ENCODE data around the gene ANKMY2.
A peak's percentile ranks its signal among the peaks of the same experiment; 100 is the strongest.
"Not testable (repeated sequence)": the region's sequence is repeated elsewhere in the genome, so short reads cannot be mapped to it uniquely, and the experiment has no call there.

The ANKMY2 gene
- 13.0 to 50.0 (median 33.2) reads per million in 18 experiments for total RNA-seq

DNA sequence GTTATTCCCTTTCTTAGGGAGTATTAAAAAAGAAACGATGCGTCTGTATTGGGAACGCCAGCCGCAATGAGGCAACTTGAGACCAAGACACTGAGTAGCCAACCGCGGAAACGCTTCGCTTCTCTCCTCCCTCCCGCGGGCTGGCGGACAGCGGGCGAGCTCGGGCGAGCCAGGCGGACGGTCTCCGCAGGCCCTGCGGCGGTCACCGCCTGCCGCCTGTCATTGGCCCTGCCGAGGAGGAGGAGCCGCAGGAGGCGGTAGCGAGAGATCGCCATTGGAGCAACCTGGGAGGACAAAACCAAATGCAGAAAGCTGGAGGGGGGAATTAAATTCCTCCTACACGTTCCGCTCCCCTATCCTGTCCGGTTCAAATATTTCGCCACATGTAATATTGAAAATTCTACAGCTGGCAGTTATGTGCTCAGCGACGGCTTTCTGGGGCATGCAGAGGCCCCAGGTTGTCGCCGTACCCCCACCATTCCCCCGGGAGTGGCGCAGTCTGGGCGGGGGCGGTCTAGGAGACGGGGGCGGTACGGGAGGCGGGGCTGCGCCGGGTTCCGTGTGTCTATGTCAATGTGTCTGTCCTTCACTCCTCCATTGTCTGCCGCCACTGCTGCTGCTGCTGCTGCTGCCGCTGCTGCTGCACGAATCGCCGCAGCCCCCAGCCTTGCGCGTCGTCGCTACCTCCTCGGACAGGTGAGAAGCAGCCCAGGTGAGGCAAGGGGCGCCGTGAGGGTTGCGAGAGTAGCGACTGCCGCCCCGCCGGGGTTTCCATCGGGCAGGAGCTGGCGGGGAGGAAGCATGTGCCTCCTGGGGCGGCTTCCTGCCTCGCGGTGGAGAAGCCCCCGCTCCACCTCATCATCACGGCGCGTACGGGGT is at the start of gene ANKMY2, which contains the start of gene BZW2:
Gene ANKMY2, minus strand, starts transcription at position 162 of the 879 bp plus-strand sequence. CDS start 181 bp downstream, outside the sequence.
Gene BZW2, plus strand, starts transcription at position 589 of the 879 bp plus-strand sequence. CDS start 19,263 bp downstream, outside the sequence.
- DNase-seq: peak; percentile 96 to 98

DNA sequence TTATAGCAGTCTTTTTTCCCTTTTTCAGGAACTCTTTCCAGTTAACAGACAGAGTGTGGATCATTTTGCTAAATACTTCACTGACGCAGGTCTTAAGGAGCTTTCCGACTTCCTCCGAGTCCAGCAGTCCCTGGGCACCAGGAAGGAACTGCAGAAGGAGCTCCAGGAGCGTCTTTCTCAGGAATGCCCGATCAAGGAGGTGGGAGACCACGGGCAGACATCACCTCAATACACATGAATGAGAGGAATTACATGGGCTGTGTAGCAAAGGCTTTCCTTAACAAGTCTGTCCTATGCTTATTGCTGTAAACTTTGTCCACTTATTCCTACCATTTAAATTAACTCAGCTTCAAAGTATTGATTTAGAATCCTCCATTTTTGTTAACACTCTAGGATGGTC is 49.3 kb upstream of the ANKMY2 start:
- DNase-seq: no peak

DNA sequence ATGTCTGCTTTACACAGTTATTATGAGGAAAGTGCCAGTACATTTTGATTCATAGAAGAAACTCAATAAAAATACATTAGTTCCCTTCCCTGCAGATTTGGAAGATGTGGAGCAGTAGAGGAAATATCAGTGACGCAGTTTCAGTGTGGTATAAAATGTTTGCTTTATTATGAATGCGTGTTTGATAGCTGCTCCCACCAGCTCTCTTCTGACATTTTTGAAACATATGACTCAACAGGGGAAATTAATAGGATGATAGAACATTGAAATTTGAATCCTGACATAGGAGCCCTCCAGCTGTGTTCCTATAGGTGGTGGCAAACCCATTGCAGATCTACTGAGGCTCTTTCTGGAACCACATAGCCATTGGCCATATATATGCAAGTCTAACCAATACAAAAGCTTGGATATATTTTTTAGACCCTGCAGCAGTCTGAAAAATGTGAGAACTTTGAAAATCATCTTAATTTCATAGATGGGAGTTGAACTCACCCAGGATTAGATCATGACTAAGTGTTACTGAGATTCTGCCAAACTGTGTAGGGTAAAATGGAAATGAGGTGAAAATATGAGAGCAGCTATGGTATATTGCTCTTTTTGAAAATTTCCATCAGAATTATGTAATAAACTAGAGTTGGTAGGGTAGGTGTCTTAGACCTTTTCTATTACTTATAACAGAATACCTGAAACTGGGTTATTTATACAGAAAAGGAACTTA is 48.2 kb upstream of the ANKMY2 start:
- no peak for DNase-seq

DNA sequence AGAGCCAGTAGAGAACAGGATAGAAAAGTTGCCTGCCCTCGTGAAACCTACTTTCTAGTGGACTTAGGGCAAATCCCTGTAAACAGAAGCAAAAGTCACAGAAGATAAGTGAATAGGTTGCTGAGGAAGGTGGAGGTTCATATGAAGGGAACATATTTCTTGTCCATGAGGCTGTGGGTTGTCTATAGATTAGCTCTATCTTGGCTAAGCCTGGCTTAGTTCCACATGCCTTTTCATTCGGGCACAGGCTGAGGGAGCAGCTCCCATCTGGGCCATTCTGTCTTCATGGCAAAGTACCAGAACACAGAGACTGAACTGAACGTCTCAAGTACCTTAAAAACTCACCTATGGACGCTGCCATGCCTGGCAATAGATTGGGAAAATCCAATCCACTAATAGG is 45.7 kb upstream of the ANKMY2 start:
- no peak for DNase-seq

DNA sequence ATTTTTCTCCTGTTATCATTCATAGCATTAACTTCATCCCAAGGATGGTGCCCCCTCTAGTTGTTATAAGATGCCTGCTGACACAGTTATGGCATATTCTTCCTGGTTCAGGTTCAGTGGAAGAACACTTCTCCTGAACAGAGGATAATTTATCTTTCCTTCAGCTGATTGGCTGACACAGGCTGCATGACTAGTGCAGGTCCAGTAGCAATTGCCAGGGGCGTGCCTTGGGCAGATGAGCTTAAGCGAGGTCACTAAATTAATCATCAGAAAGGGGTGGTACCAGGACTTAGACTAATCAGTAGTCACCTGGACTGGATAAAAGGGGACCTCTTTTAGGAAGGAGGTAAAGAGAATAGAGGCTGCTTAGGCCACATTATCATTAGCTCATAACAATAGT is 42.7 kb upstream of the ANKMY2 start:
- DNase-seq: no peak

- DNase-seq: no peak
Observed at GRCh38 chr7:16685535-16685934, 40.0 kb upstream of the ANKMY2 start.

DNA sequence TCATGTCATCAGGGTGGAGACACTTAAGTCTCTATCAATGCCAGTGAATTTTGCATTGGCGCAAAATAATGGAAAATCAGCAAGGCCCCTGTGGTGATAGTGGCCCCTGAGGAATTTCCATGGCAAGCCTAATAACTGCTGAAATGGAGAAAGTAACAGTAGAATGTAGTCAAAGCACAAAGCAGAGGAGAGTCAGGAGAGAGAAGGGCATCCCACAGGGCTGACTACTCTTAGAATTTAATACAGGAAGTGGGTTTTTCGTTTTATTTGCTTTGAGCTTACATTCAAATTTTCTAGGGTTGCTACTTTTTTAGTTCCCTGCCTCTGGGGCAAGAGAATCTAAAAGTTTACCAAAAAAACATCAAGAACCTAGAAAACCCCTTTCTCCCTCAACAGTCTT is 39.4 kb upstream of the ANKMY2 start:
- no peak for DNase-seq

- DNase-seq: not testable (repeated sequence)
Observed at GRCh38 chr7:16678645-16679566, 33.4 kb upstream of the ANKMY2 start.

DNA sequence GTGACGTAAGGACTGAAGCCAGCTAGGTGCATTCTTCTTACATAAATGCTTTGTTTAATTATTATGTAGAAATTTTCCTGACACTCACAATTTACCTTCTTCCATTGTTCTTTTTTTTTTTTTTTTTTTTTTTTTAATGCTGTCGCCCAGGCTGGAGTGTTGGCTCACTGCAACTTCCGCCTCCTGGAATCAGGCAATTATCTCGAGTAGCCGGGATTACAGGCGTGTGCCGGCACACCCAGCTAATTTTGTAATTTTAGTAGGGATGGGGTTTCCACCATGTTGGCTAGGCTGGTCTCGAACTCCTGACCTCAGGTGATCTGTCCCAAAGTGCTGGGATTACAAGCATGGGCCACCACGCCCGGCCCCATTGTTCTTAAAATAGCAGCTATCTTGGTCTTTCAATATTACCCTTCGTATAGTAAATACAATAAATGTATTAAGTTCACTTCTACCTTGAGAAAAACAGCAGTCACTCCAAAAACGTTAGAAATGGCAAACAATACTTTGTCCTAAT is 32.5 kb upstream of the ANKMY2 start:
- DNase-seq: no peak

DNA sequence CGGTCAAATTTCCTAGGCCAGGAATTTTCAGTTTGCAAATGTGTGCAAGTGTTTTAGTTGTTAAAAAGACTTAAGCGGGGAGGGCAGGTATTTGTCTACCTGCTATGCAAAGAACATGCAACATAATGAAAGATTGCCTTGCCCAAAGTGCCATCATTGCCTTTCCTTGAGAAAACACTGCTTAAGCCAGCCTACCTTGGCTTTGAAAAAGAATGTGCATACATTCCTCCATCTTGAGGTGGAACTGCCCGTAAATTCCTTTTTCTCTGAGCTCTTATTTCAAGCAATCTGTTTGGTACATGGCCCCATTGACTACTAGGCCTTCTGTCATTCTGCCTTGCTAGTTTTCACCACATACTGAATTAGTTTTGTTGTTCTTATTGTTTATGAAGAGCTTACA is 29.7 kb upstream of the ANKMY2 start:
- no peak for DNase-seq

DNA sequence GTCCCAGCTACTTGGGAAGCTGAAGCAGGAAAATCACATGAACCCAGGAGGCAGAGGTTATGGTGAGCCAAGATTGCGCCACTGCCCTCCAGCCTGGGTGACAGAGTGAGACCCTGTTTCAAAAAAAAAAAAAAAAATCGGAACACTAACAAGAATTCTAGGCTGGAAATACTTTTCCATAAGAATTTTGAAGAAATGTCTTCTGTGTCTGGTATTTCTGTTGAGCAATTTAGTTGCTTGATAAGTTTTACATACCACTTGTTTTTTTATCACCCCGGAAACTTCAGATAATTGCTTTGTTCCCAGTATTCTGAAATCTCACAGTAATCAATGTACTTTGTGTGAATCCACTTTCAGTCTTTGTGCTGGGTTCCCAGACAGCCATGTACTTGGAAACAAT is 26.3 kb upstream of the ANKMY2 start:
- DNase-seq: no peak

DNA sequence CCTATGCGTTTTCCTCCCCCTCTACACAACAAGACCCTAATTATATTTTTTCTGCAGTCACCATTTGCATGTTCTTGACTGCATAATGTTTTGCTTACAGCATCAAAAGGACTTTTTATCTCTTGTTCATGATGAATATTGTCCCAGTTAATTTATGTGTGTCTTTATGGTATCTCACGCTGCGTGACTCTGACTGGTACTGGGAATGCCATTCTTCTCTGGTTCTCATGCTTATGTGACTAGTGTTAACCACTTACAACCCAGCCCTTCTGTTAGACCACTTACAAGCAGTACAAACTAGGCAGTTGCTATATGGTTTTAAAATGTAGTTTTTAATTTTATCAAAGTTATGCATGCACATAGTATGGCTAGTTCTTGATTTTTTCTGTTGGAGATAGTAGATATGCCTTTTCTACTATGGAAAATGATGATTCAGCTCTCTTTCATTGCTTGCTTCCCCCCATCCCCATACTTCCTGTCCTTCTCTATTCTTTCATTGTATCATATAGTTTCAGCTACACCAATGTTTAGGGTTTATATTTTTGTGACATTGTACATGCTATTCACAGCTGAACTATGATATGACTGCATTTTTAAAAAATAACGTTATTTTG is 25.3 kb upstream of the ANKMY2 start:
- DNase-seq: no peak

DNA sequence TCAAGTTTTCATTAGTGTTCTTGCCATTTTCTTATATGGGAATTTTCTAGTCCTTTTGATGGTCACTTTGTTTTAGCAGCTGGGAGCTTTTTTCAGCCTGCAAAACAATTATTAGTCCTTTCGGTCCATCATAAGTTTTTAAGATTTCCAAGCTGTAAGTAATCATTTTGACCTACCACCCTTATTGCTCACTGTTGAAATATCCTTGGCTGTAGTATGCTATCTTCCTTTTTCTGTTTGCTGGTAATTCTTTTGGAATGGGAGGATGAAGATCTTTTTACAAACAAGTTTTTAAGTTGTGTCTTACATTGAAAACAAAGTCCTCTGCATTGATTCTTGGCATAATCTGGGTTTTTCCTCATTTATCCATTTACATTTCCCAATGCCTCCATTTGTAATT is 24.5 kb upstream of the ANKMY2 start:
- DNase-seq: no peak

GRCh38 chr7:16669581-16669980 is 24.0 kb upstream of the ANKMY2 start:
- DNase-seq: no peak

DNA sequence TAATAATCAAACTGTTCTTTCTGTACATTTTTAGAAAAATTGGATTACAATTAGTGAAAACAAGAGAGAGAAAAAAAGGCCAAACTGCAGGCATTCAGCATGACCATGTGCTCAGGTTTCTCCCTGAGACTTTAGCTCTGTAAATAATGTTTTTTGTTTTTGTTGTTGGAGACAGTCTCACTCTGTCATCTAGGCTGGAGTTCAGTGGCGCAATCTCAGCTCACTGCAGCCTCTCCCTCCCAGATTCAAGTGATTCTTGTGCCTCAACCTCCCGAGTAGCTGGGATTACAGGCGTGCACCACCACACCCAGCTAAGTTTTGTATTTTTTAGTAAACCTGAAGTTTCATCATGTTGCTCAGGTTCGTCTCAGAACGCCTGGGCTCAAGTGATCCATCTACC is 23.4 kb upstream of the ANKMY2 start:
- DNase-seq: peak; percentile 17 to 27

DNA sequence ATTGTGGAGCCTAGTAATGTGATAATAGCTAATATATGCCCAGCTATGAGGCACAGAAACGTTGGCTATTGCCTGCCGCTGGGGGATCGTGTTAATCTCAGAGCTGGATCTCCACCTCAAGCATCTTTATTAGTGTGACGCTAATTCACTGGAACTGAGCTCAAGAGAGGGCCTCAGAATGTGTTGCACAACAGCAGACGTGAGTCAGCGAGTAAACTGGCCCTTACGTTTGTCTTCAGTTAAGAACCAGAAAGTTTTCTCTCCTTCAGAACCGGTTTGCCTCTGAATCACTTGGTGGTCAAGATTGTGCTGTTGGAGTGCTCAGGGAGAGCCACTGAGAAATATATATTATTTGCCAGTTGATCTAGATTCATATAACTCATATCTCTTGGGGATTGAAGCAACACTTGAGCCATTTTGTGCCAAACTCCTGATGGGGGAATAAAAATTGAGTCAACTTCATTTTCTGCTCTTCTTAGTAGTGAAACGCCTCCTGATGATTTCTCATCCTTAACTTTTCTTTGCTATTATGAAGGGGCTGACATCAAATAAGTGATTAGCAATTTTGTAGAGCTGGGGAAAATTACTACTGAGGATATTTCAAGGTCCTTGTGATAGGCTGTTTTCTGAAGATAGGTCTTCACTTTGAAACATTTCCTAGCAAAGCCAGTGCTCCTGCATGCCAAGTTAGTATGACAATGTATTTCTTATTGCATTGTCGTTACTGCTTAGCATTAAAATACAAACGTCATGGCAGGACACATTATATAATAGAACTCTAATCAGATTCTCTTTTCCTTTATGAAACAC is 22.7 kb upstream of the ANKMY2 start:
- DNase-seq: peak; percentile 69 to 71

- DNase-seq: no peak
Observed at GRCh38 chr7:16667355-16667754, 21.8 kb upstream of the ANKMY2 start.

GRCh38 chr7:16661924-16662323 is 16.4 kb upstream of the ANKMY2 start:
- DNase-seq: no peak

- DNase-seq: peak; percentile 19 to 74
Observed at GRCh38 chr7:16660702-16661464, 15.3 kb upstream of the ANKMY2 start.

DNA sequence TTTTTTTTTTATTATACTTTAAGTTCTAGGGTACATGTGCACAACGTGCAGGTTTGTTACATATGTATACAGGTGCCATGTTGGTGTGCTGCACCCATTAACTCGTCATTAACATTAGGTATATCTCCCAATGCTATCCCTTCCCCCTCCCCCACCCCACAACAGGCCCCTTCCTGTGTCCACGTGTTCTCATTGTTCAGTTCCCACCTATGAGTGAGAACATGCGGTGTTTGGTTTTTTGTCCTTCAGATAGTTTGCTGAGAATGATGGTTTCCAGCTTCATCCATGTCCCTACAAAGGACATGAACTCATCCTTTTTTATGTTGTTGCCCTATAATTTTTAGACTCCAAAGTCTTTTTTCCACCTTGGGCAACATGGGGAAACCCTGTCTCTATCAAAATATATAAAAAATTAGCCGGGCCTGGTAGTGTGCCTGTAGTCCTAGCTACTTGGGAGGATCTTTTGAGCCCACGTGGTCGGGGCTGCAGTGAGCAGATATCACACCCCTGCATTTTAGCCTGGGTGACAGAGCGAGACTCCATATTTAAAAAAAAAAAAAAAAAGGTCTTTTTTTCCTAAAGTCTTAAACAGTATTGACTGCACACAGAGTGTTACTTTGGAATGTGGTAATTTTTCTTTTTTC is 14.4 kb upstream of the ANKMY2 start:
- DNase-seq: not testable (repeated sequence)
